HG02610 (cell line): ENCODE measurements around the gene C10orf67.

Experiments used
- ATAC-seq: cut with Tn5 transposase; IDR thresholded peaks from one replicate; pipeline ENCODE4 v1.9.1; 2021; ENCODE audit warnings: mild to moderate bottlenecking, moderate library complexity; ENCODE audit not compliant: unreplicated experiment

The C10orf67 gene

GRCh38 chr10:23199768-23200511 is 144.7 kb downstream of the C10orf67 start:
- no peak for ATAC-seq

DNA sequence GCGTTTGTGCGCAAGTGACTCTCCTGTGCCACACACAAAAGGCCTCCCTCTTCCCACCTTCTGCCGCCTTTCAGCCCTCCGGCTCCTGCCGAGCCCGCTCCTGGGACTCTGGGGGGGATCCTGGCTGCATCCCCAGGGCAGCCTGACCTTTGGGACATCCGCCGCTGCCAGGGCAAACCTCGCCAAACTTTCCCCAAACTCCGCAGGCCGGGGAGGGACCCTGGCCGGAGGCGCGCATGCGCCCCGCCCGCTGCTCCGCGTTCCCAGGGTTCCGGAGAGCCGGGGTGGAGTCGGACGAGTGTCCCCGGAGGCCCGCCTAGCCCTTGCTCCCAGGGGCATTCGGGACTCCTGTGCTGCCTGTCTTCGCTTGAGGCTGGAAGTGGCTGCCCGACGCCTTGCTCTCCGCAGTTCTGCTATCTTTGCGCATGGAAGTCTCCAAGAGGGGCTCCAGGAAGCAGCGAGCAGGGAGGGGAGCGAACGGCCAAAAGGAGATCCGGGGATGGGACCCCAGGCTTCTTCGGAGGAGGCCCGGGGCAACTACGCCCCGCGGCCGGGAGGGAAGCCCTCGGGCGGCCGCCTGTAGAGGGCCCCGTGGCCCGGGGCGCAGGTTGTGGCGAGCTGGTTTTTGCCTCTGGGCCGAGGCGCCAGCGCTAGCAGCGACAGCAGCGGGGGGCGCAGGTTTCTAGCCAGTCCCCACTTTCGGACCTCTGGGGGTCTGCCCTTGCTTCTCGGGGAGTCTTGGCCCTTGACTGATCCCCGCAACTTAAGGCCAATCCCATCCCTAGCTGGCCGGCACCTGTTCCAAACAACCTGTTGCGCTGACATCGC is 145.4 kb downstream of the C10orf67 start:
- ATAC-seq: no peak

GRCh38 chr10:23198610-23198939 is 146.0 kb downstream of the C10orf67 start:
- no peak for ATAC-seq

DNA sequence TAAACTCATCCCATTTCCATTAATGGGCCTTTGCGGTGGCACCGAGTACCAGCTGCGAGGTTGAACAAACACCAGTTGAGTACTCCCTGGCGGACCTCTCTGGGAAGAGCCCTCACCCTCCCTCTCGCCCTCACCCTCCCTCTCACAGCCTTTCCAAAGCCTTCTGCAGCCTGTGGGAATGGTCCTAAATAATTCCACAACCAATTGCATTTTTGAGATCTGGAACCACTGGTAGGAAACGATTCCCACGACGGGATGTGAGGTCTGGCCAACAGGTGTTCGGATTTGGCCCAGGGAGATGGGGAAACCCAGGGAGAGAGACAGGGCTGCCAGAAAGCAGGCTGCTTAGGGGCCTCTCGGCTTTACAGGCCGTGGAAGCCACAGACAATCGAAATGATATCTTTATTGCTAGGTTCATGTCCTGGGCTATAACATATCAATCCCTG is 147.2 kb downstream of the C10orf67 start:
- ATAC-seq: no peak

DNA sequence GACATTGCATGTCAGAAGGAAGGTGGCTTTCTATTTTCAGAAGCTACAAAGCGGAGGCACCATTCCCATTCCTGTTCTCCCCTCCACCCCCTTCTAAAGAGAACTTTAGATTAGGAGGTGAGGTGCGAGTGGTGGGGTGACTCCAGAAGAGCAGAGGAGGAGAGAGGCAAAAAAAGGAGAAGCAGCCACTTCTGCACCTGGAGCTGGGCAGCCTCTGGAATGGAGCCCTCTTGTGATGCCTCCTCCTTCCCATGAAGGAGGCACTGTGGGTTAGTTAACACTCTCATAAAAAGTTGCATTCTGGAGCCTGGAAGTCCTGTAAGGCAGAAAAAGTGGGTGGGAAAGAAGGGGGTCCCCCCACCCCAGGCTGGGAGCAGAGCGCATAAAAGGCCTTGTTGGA is 147.7 kb downstream of the C10orf67 start:
- ATAC-seq: no peak

- ATAC-seq: no peak
These were observed 148.6 kb downstream of the C10orf67 start for GRCh38 chr10:23195846-23196600.

DNA sequence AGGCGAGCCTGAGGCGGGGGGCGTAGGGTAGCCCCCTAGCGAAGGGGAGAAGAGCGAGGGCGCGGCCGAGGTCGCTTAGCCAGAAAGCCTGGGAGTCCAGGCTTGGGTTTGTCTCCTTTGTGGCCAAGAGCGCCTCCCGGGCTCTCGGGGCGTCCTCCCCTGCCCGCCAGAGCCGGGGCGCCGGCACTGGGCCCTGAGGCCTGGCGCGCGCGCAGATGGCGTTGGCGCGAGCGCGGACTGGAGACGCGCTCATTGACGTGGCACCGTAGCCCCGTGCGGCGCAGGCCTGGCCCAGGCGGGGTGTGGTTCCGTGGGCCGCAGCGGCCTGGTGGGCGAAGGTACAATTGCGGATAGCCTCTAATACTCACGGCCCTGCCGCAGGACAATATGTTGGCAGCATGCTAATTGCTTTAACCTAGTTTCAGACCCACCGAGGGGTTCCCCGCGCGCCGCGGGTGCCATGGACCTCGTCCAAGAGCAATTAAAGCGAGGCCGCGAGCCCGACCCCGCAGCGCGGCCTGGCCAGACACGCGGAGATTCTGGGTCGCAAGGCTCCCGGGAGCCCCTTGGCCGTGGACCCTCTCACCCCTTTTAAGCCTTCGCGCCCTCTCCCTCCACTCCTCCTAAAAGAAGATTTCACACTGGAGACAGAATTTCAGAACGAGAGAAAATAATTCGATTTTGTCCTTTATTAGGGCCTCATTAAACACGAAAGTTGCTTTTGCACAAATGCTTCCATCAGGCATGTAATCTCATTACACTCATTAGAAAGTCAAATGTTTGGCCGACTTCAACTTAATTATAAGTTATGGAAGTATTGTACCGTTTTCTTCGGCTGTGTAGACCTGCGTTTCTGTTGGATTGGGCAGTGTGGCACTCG is 149.4 kb downstream of the C10orf67 start:
- no peak for ATAC-seq

- ATAC-seq: no peak
These were observed 150.1 kb downstream of the C10orf67 start for GRCh38 chr10:23194471-23194965.

GRCh38 chr10:23193435-23194074 is 151.0 kb downstream of the C10orf67 start:
- no peak for ATAC-seq

DNA sequence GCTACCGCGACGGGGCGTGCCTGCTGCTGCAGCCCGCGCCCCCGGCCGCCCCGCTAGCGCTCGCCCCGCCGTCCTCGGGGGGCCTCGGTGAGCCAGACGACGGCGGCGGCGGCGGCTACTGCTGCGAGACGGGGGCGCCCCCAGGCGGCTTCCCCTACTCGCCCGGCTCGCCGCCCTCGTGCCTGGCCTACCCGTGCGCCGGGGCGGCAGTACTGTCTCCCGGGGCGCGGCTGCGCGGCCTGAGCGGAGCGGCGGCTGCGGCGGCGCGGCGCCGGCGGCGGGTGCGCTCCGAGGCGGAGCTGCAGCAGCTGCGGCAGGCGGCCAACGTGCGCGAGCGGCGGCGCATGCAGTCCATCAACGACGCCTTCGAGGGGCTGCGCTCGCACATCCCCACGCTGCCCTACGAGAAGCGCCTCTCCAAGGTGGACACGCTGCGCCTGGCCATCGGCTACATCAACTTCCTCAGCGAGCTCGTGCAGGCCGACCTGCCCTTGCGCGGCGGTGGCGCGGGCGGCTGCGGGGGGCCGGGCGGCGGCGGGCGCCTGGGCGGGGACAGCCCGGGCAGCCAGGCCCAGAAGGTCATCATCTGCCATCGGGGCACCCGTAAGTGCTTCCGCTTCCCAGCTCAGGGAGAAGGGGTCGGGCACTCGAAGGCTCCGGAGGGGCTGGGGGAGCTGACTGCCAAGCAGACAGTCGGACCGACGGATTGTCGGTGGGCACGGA is 151.7 kb downstream of the C10orf67 start:
- ATAC-seq: no peak

- ATAC-seq: no peak
These were observed 152.6 kb downstream of the C10orf67 start, which contains the start of gene PTF1A for GRCh38 chr10:23191764-23192711. PTF1A (plus strand) TSS chr10:23192312; CDS start chr10:23192531, 219 bp downstream.

DNA sequence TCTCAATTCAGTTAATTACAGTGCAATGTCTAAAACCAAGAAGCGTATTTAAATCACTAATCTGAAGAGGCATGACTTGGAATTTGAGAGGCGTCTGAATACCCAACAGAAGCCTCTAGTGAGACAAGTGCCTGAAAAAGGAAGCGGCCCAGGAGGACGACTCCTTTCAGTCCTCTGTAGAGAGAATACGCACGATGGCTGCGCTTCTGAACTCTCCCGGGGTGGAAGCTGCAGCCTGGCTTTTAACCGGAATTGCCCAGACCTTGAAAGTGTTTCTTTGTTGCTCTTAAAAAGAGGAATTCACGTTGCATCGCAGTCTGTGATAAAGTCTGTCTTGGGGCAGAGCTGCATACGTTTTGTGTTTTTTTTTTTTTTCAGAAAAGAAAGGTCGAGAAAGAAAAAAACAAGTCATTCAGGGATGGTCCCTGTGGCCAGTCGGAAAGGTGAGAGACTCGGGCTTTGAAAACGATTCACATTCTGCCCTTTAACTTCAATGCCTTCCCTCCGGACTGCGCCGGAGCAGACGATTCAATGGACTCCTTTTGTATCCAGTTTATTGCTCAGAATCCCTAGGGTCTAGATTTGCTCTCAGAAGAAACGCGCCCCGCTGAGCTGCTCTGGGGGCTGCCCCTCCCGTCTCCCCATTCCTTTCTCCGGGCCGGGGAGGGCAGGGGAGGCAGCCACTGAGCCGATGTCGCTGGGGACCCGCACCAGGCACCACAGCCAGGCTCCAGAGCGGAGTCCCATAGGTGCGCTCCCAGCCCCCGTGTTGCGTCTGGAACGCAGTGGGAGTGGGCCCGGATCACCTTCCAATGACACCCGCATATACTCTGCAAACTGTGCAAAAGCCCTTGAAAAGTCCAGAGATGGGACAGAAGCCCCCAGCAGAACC is 153.5 kb downstream of the C10orf67 start:
- no peak for ATAC-seq

- no peak for ATAC-seq
These were observed 155.6 kb downstream of the C10orf67 start for GRCh38 chr10:23189024-23189423.

GRCh38 chr10:23187155-23187554 is 157.4 kb downstream of the C10orf67 start:
- no peak for ATAC-seq

GRCh38 chr10:23186697-23187096 is 157.9 kb downstream of the C10orf67 start:
- ATAC-seq: no peak

GRCh38 chr10:23186178-23186577 is 158.4 kb downstream of the C10orf67 start:
- no peak for ATAC-seq

GRCh38 chr10:23174977-23175512 is 169.6 kb downstream of the C10orf67 start:
- ATAC-seq: no peak
